GM21723 (cell line): ENCODE data around the gene ENTHD1.

Experiments
- ATAC-seq: cut with Tn5 transposase; IDR thresholded peaks from one replicate; pipeline ENCODE4 v1.9.1; 2021; ENCODE audit warnings: mild to moderate bottlenecking, moderate library complexity; ENCODE audit not compliant: unreplicated experiment

ENTHD1 gene

DNA sequence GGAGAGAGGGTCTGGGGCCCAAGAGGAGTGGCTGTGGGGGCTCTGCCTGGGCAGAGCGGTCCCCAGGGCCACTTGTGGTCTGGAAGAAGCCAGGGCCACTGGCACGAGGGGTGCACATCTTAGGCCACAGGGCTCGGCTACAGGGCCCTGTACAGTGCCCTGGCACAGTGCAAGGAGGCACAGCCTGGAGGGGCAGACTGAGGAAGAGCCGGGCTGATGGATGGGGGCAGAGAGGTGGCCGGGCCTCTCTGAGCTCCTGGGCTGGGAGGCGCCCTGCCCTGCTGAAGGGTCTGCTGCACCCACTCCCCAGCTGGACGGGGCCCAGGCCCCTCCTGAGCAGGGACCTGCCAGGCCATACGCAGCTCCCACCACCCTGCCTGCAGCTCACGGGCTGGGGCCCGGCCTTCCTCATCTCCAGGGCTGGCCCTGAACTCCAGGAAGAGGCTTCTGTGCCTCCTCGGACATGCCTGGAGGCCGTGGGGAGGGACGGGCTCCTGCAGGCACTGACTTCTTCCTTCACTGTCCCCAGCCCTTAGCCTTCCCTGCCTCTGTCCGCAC is 199.5 kb downstream of the ENTHD1 start:
- ATAC-seq = no peak
